GM12878 (cell line): Measurements from ENCODE around the gene FAF1. TPM values are rescaled to one million over a fixed set of nuclear protein-coding genes. Genes with fewer than 3 reads are reported as not detected.

Experiments
- ATAC-seq: fragments of 200-7000 bp; cut with Tn5 transposase; 3 replicates; pipeline ENCODE4 v1.9.1; 2020; ENCODE audit warnings: mild to moderate bottlenecking, moderate library complexity
- BruUV-seq: library from RNA; stranded (reverse); fragments of 400-500 nt; replicated peaks from 2 replicates; lab custom pipeline; 2021; lab: Mats Ljungman, UMichigan
- CTCF ChIA-PET: fragments of 300-600 bp; sonication (Branson Sonifier 250); formaldehyde crosslinking; extraction: SDS; loops from one replicate; lab custom pipeline; 2021; ENCODE audit warnings: inconsistent platforms; lab: Yijun Ruan, JAX
- POLR2A ChIA-PET: fragments of 350-600 bp; formaldehyde crosslinking; extraction: SDS; loops from one replicate; lab custom pipeline; 2021; ENCODE audit warnings: inconsistent platforms; lab: Charles Lee
- RAD21 ChIA-PET: fragments of 300-600 bp; sonication (Branson Sonifier 250); formaldehyde crosslinking; loops from one replicate; lab custom pipeline; 2023; ENCODE audit warnings: antibody characterized with exemption; ENCODE audit not compliant: unreplicated experiment; lab: Charles Lee
- SMC1A ChIA-PET: fragments of 300-600 bp; sonication (Branson Sonifier 250); formaldehyde crosslinking; loops from one replicate; lab custom pipeline; 2023; ENCODE audit not compliant: unreplicated experiment, uncharacterized antibody; lab: Charles Lee
- DNase-seq: peaks from one replicate; pipeline ENCODE4 v3.0.0-alpha.2; 2011; ENCODE audit warnings: low read depth, low spot score
- FAIRE-seq: peaks from 3 replicates; lab custom pipeline; 2011; peaks lifted over from hg19 to GRCh38; lab: Jason Lieb, UNC
- H2AFZ ChIP-seq: 2 replicates; pipeline ENCODE4 v1.6.0; 2011; ENCODE audit warnings: low read depth, low read length, control low read depth; ENCODE audit not compliant: control insufficient read depth
- H3K27ac ChIP-seq: 2 replicates; pipeline ENCODE4 v1.5.1; 2011; ENCODE audit warnings: control low read depth; ENCODE audit not compliant: control insufficient read depth, insufficient read depth
- H3K27me3 ChIP-seq, 2 experiments: replicated peaks in 1 of 2; 2 replicates each; pipeline versions ENCODE4 v1.6.0 to v1.6.1; 2011; ENCODE audit warnings: low read length in 1 of 2; ENCODE audit not compliant: control insufficient read depth in 2 of 2, insufficient read depth in 2 of 2
- H3K36me3 ChIP-seq, 2 experiments: 2 replicates each; pipeline ENCODE4 v1.5.1; 2011; ENCODE audit warnings: low read length in 1 of 2; ENCODE audit not compliant: control insufficient read depth in 2 of 2, insufficient read depth in 2 of 2
- H3K4me1 ChIP-seq: 2 replicates; pipeline ENCODE4 v1.6.1; 2011; ENCODE audit warnings: mild to moderate bottlenecking, low read length, moderate library complexity, mixed read lengths; ENCODE audit not compliant: control insufficient read depth, insufficient read depth
- H3K4me2 ChIP-seq: 2 replicates; pipeline ENCODE4 v1.6.0; 2011; ENCODE audit warnings: control low read depth; ENCODE audit not compliant: control insufficient read depth, insufficient read depth
- H3K4me3 ChIP-seq: fragments of 200-600 bp; sonication (generic); 2 replicates; pipeline ENCODE4 v1.5.1; 2016
- H3K79me2 ChIP-seq: 2 replicates; pipeline ENCODE4 v1.6.0; 2011; ENCODE audit warnings: low read length; ENCODE audit not compliant: control insufficient read depth, insufficient read depth
- H3K9ac ChIP-seq: 2 replicates; pipeline ENCODE4 v1.8.0; 2011; ENCODE audit warnings: low read length, control low read depth, mixed read lengths; ENCODE audit not compliant: control insufficient read depth, insufficient read depth
- H3K9me3 ChIP-seq: replicated peaks from 3 replicates; pipeline ENCODE4 v1.5.1; 2011; ENCODE audit warnings: mild to moderate bottlenecking, low read length; ENCODE audit not compliant: control insufficient read depth, insufficient read depth
- H4K20me1 ChIP-seq: 2 replicates; pipeline ENCODE4 v1.6.0; 2011; ENCODE audit not compliant: control insufficient read depth, insufficient read depth
- BACH1 ChIP-seq: fragments of 450-650 bp; IDR thresholded peaks from 2 replicates; pipeline ENCODE4 v1.6.1; 2017; ENCODE audit warnings: mild to moderate bottlenecking, borderline replicate concordance
- IKZF1 ChIP-seq: fragments of 450-650 bp; conservative IDR thresholded peaks from 2 replicates; pipeline ENCODE4 v1.6.1; 2017; ENCODE audit warnings: antibody characterized with exemption, mild to moderate bottlenecking
- KLF5 ChIP-seq: fragments of 450-650 bp; IDR thresholded peaks from 2 replicates; pipeline ENCODE4 v1.6.1; 2014; ENCODE audit warnings: mild to moderate bottlenecking; ENCODE audit not compliant: partially characterized antibody
- POLR2A ChIP-seq: IDR thresholded peaks from 2 replicates; pipeline ENCODE4 v1.6.1; 2011; ENCODE audit warnings: low read depth, mild to moderate bottlenecking, low read length
- SIN3A ChIP-seq: IDR thresholded peaks from 2 replicates; pipeline ENCODE4 v1.6.1; 2012; ENCODE audit warnings: low read depth, low read length, improper control_type of control experiment
- SREBF2 ChIP-seq: IDR thresholded peaks from 2 replicates; pipeline ENCODE4 v1.6.1; 2012; ENCODE audit warnings: mild to moderate bottlenecking, low read length
- TAF1 ChIP-seq: IDR thresholded peaks from 2 replicates; pipeline ENCODE4 v1.6.1; 2011; ENCODE audit warnings: mild to moderate bottlenecking, low read depth, low read length, borderline replicate concordance
- USF2 ChIP-seq: IDR thresholded peaks from 2 replicates; pipeline ENCODE4 v1.6.1; 2011; ENCODE audit warnings: low read depth, low read length, improper control_type of control experiment, borderline replicate concordance
- YBX1 ChIP-seq: fragments of 450-650 bp; IDR thresholded peaks from 2 replicates; pipeline ENCODE4 v1.6.1; 2016; ENCODE audit warnings: antibody characterized with exemption
- YY1 ChIP-seq: IDR thresholded peaks from 2 replicates; pipeline ENCODE4 v1.6.1; 2011; ENCODE audit warnings: low read depth, mild to moderate bottlenecking, low read length
- ZBTB11 ChIP-seq: fragments of 450-650 bp; formaldehyde crosslinking; IDR thresholded peaks from 2 replicates; pipeline ENCODE4 v1.5.0; 2022; ENCODE audit warnings: mild to moderate bottlenecking, missing genetic modification characterization
- WGBS: methylation state at CpG from one replicate; pipeline ENCODE4 v1.1.6; 2016; ENCODE audit warnings: low lambda C conversion rate; ENCODE audit not compliant: insufficient replicate concordance, insufficient coverage; ENCODE audit errors: missing lambda C conversion rate; 5-methylcytosine and 5-hydroxymethylcytosine counted together
- in situ Hi-C: fragments of 300-500 bp; cut with MboI; formaldehyde crosslinking; loops from 9 replicates; pipeline ENCODE4 v1.14.3; 2018; ENCODE audit warnings: mixed read lengths
- intact Hi-C: fragments of 100-400 bp; cut with micrococcal nuclease; formaldehyde crosslinking; loops from one replicate; pipeline ENCODE4 v1.14.2; 2022; ENCODE audit not compliant: unreplicated experiment
- polyA plus RNA-seq, 11 experiments: library from polyadenylated mRNA; depleted of rRNA in 4 of 11; unstranded in 6 of 11; stranded (reverse) in 5 of 11; fragments of >200 nt; fragmentation: Nextera tagmentation in 4 of 11; fragmentation: Illumina TruSeq in 1 of 11; extraction: Ambion mirVana in 4 of 11; extraction: Trizol in 1 of 11; gene quantifications; 1 replicate in 1 of 11; 2 replicates in 10 of 11; pipeline versions ENCODE4 v1.2.1 to v1.2.3, GENCODE V29; 2011 to 2016; ENCODE audit warnings: inconsistent platforms in 2 of 11, missing spikeins in 2 of 11, low read depth in 1 of 11
- total RNA-seq, 4 experiments: library from RNA; depleted of rRNA in 3 of 4; stranded (reverse); fragments of >200 nt in 3 of 4; fragmentation: Illumina TruSeq in 1 of 4; extraction: Trizol in 1 of 4; gene quantifications; 2 replicates each; pipeline versions ENCODE4 v1.2.1 to v1.2.3, GENCODE V29; 2013 to 2021

The FAF1 gene
- total and polyA plus RNA-seq, 10 of the 15 experiments (the other 5 are each of a cell fraction or from before 2014, with no cell fraction given): 8.6 to 54.5 (median 23.7) TPM

- RAD21 ChIA-PET: no interaction called here
- SMC1A ChIA-PET: interaction anchor here (1.3 kb wide), 1 partner anchor 9 kb away, joined by 3 read pairs; the partner anchor contains the start of gene CDKN2C
- Histone ChIP-seq H3K36me3 (peaks cover 0 to 3% of the 10 kb centered on the region in 2 experiments; a peak in 1 of 4 replicates), H3K9me3 (no peaks in the 10 kb centered on the region), H3K4me1 (no peaks in the 10 kb centered on the region), H3K4me3 (peak overlapping the region; percentile 97), H3K9ac (peak overlapping the region; percentile 94), H3K27ac (peak overlapping the region; percentile 96), H3K4me2 (peak overlapping the region; percentile 72), H3K79me2 (peaks cover 72% of the 10 kb centered on the region), H2AFZ (peak overlapping the region; percentile 61), H4K20me1 (no peaks in the 10 kb centered on the region), H3K27me3 (peaks cover 0 to 4% of the 10 kb centered on the region in 2 experiments; a peak in 2 of 4 replicates)
- ATAC-seq (no peak), DNase-seq (no peak), FAIRE-seq (no peak)
- 14% methylated on average over 10 of the region's 10 CpGs for WGBS
- in situ Hi-C loops: no loop called here
- POLR2A ChIA-PET: interaction anchor here (0.6 kb wide), 1 partner anchor 536 kb away, joined by 3 read pairs; no protein-coding TSS in a partner anchor
- CTCF ChIA-PET: no interaction called here
- no TSS peak for BruUV-seq
- intact Hi-C loops: no loop called here
- TF ChIP-seq YY1 (peak; percentile 80), TAF1 (peak; percentile 45; the same call in 1 of the 2 replicates), SREBF2 (no peak)
These were observed 19.1 kb upstream of the FAF1 start for GRCh38 chr1:50978852-50979781.

DNA sequence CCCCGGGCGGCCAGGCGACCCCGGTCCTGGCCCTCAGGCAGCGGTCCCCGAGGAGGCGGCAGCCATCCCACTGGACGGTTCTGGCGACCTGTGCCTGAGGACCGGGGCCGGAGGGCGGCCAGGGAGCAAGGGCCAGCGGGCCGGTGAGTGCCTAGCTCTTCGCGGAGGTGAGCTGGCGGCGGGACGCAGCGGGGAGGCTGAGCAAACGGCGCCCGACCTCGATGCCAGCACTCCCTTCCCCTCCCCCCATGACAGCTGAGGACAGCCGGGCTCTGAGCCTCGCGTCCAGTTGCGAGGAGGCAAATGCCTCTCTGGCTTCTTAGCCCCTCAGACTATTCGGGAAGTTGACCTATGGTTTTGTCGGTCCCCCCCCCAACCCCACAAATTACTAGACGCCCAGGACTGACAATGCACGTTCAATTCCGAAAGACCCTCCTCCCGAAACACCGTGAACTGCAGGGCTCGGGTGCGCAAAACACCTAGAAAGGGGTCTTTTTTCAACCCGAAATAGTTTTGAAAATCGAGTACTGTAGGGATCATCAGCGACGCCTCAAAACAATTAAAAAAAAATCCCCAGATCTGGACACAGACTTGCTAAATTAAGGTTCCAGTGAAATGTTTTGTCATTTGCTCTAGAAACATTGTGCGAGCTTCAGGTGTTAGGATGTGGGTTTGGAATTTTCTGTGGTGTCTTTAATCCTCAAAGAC is 18.2 kb upstream of the FAF1 start:
- BruUV-seq: no TSS peak
- CTCF ChIA-PET: no interaction called here
- intact Hi-C loops (no loop called here), in situ Hi-C loops (no loop called here)
- H4K20me1 ChIP-seq: no peaks in the 10 kb centered on the region
- H2AFZ ChIP-seq: peak overlapping the region; percentile 61
- H3K4me1 ChIP-seq: no peaks in the 10 kb centered on the region
- RAD21 ChIA-PET: no interaction called here
- FAIRE-seq: no peak
- H3K27ac ChIP-seq: peak overlapping the region; percentile 96
- peak; percentile 38 for ATAC-seq
- peaks cover 0 to 7% of the 10 kb centered on the region in 2 experiments; a peak in 1 of 4 replicates for H3K36me3 ChIP-seq
- H3K9ac ChIP-seq: peak overlapping the region; percentile 94
- H3K4me2 ChIP-seq: peak overlapping the region; percentile 72
- H3K4me3 ChIP-seq: peak overlapping the region; percentile 97
- no peaks in the 10 kb centered on the region for H3K9me3 ChIP-seq
- peaks cover 0 to 4% of the 10 kb centered on the region in 2 experiments; a peak in 2 of 4 replicates for H3K27me3 ChIP-seq
- 0% methylated on average over 34 of the region's 42 CpGs for WGBS
- POLR2A ChIA-PET: no interaction called here
- no peak for DNase-seq
- peaks cover 73% of the 10 kb centered on the region for H3K79me2 ChIP-seq
- SMC1A ChIA-PET: interaction anchor here (1.3 to 2.3 kb wide), 2 partner anchors 9 to 105 kb away, joined by 3 to 5 read pairs; partner anchors contain the start of gene CDKN2C
- TF ChIP-seq IKZF1: no peak
- no peak for TF ChIP-seq USF2
- peak; percentile 78 for TF ChIP-seq POLR2A
- TF ChIP-seq ZBTB11 (CRISPR knock-in tag): no peak
- no peak for TF ChIP-seq BACH1
- TF ChIP-seq KLF5: no peak
- no peak for TF ChIP-seq YBX1
- no peak for TF ChIP-seq SIN3A
